Osteocyte (in vitro differentiated cells): ENCODE measurements around the gene MAPK14. TPM values are rescaled to one million over a fixed set of nuclear protein-coding genes. Genes with fewer than 3 reads are reported as not detected.

ENCODE experiments used
- DNase-seq: peaks from one replicate; pipeline ENCODE4 v3.0.0; 2021; ENCODE audit warnings: mixed read lengths; ENCODE audit not compliant: unreplicated experiment; ENCODE audit errors: extremely low spot score
- H3K27ac Mint-ChIP-seq: one replicate; pipeline ENCODE4 v1.8.0; 2021; ENCODE audit warnings: mild to moderate bottlenecking, mixed read lengths; ENCODE audit not compliant: unreplicated experiment
- H3K27me3 Mint-ChIP-seq: one replicate; pipeline ENCODE4 v1.8.0; 2021; ENCODE audit warnings: mixed read lengths; ENCODE audit not compliant: unreplicated experiment
- H3K36me3 Mint-ChIP-seq: one replicate; pipeline ENCODE4 v1.8.0; 2021; ENCODE audit warnings: mixed read lengths; ENCODE audit not compliant: unreplicated experiment
- H3K4me1 Mint-ChIP-seq: one replicate; pipeline ENCODE4 v1.8.0; 2021; ENCODE audit warnings: mixed read lengths; ENCODE audit not compliant: unreplicated experiment
- H3K4me3 Mint-ChIP-seq: one replicate; pipeline ENCODE4 v1.8.0; 2021; ENCODE audit warnings: mild to moderate bottlenecking, moderate library complexity, mixed read lengths; ENCODE audit not compliant: unreplicated experiment
- H3K9me3 Mint-ChIP-seq: one replicate; pipeline ENCODE4 v1.8.0; 2021; ENCODE audit warnings: mixed read lengths; ENCODE audit not compliant: unreplicated experiment
- CTCF ChIP-seq: fragments of 200-600 bp; sonication (generic); IDR thresholded peaks from 2 replicates; pipeline ENCODE4 v1.5.0; 2021; ENCODE audit warnings: antibody characterized with exemption, mild to moderate bottlenecking, moderate library complexity
- total RNA-seq: library from RNA; stranded (reverse); gene quantifications from 2 replicates; pipeline ENCODE4 v1.2.1, GENCODE V29; 2021

MAPK14 gene
- total RNA-seq, 1 donor from 2014 or later, result 38.8 TPM

GRCh38 chr6:36000451-36000850 lies 27.2 kb upstream of the MAPK14 start:
- DNase-seq, result no peak
- H3K27ac Mint-ChIP-seq, result no peak overlapping the region
- no peaks in the 10 kb centered on the region for H3K9me3 Mint-ChIP-seq
- H3K27me3 Mint-ChIP-seq, result peaks cover 27% of the 10 kb centered on the region
- no peak overlapping the region for H3K4me3 Mint-ChIP-seq
- no peak for TF ChIP-seq CTCF
- H3K36me3 Mint-ChIP-seq, result no peaks in the 10 kb centered on the region
- no peaks in the 10 kb centered on the region for H3K4me1 Mint-ChIP-seq

DNA sequence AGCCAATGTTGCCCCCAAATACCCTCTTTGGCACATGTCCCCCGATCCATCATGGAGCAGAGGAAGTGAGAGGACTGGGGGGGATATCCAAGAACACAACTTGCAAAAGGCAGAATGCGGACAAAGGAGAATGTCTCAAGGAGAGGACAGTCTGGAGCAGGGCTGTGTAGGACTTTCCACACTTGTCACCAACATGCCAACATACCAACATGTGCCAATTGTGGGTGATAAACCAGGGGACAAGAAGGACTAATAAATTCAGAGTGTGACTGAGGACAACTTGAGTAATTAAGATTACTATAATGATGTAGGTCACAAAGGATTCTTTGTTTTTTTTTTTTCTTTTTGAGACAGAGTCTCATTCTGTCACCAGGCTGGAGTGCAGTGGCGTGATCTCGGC lies 11.9 kb upstream of the MAPK14 start:
- no peak overlapping the region for H3K27ac Mint-ChIP-seq
- H3K4me3 Mint-ChIP-seq, result no peak overlapping the region
- peaks cover 37% of the 10 kb centered on the region for H3K27me3 Mint-ChIP-seq
- no peak for TF ChIP-seq CTCF
- H3K36me3 Mint-ChIP-seq, result no peaks in the 10 kb centered on the region
- H3K4me1 Mint-ChIP-seq, result no peaks in the 10 kb centered on the region
- H3K9me3 Mint-ChIP-seq, result no peaks in the 10 kb centered on the region
- DNase-seq, result no peak

- no peaks in the 10 kb centered on the region for H3K4me1 Mint-ChIP-seq
Observed at GRCh38 chr6:36018339-36018738, 9.3 kb upstream of the MAPK14 start.

DNA sequence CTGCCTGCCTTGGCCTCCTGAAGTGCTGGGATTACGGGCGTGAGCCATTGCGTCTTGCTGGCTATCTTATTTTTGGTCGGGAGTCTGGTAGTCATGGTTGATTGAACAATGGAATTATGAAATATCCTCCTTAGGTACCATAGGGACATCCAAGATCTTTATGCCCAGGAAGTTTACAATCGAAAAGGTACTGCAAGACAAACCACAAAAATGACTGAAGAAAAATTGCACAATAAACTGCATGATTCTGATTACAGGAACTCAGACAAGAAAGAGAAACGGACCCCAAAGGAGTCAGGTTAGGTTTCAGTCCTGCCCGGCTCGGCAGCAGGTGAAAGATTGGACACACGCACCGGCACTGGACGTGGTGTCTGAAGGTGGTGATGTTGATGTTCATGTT lies 8.4 kb upstream of the MAPK14 start:
- peaks cover 26% of the 10 kb centered on the region for H3K27me3 Mint-ChIP-seq
- no peak for DNase-seq
- H3K9me3 Mint-ChIP-seq, result no peaks in the 10 kb centered on the region
- no peak overlapping the region for H3K4me3 Mint-ChIP-seq
- no peak overlapping the region for H3K27ac Mint-ChIP-seq
- no peaks in the 10 kb centered on the region for H3K36me3 Mint-ChIP-seq
- no peak for TF ChIP-seq CTCF
- peaks cover 3% of the 10 kb centered on the region for H3K4me1 Mint-ChIP-seq

More at GRCh38 chr6:36018339-36018738, 9.3 kb upstream of the MAPK14 start:
- no peak for TF ChIP-seq CTCF
- no peaks in the 10 kb centered on the region for H3K36me3 Mint-ChIP-seq
- no peak overlapping the region for H3K4me3 Mint-ChIP-seq
- H3K27ac Mint-ChIP-seq, result no peak overlapping the region
- H3K27me3 Mint-ChIP-seq, result peaks cover 24% of the 10 kb centered on the region
- DNase-seq, result no peak
- no peaks in the 10 kb centered on the region for H3K9me3 Mint-ChIP-seq

DNA sequence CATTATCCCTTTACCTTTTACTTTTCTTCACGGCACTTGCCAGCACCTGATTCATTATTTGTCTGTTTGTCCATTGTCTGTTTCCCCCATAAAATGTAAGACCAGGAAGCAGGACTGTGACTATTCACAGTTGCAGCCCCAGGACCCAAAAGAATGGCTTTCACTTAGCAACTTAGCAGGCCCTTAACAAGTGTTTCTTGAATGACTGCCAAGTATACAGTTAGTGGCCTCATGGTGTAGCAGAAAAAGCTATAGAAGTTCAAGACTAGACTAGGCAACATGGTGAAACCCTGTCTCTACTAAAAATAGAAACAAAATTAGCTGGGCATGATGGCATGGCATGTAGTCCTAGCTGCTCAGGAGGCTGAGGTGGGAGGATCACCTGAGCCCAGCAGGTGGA lies 7.5 kb upstream of the MAPK14 start:
- Mint-ChIP-seq H3K9me3 (no peaks in the 10 kb centered on the region), H3K4me3 (no peak overlapping the region), H3K27ac (no peak overlapping the region), H3K27me3 (peaks cover 24% of the 10 kb centered on the region), H3K4me1 (peaks cover 3% of the 10 kb centered on the region), H3K36me3 (no peaks in the 10 kb centered on the region)
- DNase-seq, result no peak
- TF ChIP-seq CTCF, result no peak
